ENCODE results near the gene IGSF3.
"Not testable (repeated sequence)": the region's sequence is repeated elsewhere in the genome, so short reads cannot be mapped to it uniquely, and the experiment has no call there.

DNA sequence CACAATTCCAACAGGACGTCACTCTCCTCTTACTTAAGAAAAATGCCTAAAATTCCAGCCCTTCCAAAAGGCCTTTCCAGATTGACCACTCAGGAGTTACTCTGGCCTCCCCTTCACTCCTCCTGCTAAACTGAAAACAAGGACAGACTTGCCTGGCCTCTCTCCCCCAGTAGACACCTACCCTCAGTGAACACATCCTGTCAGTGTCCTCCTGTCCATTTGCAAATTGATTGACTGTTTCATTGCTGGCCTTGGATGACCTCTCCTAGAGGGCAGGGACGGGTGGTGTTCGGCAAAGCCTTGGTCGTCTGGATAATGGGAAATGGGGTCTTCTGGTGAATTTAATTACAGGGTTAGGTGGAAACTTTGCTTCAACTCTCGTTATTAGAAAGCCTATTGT is 8.9 kb downstream of the IGSF3 start:
- TF ChIP-seq, protein P1, sequence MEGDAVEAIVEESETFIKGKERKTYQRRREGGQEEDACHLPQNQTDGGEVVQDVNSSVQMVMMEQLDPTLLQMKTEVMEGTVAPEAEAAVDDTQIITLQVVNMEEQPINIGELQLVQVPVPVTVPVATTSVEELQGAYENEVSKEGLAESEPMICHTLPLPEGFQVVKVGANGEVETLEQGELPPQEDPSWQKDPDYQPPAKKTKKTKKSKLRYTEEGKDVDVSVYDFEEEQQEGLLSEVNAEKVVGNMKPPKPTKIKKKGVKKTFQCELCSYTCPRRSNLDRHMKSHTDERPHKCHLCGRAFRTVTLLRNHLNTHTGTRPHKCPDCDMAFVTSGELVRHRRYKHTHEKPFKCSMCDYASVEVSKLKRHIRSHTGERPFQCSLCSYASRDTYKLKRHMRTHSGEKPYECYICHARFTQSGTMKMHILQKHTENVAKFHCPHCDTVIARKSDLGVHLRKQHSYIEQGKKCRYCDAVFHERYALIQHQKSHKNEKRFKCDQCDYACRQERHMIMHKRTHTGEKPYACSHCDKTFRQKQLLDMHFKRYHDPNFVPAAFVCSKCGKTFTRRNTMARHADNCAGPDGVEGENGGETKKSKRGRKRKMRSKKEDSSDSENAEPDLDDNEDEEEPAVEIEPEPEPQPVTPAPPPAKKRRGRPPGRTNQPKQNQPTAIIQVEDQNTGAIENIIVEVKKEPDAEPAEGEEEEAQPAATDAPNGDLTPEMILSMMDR (conservative IDR thresholded peaks at IDR 0.05 in 1 of 2, IDR thresholded peaks at IDR 0.05 in 1 of 2; ENCODE audit: extremely low read depth in 1 of 2, insufficient read depth in 1 of 2, low read depth in 1 of 2, low read length in 2 of 2), result not testable (repeated sequence)
- not testable (repeated sequence) for TF ChIP-seq EZH2 (IDR thresholded peaks at IDR 0.05; ENCODE audit: borderline replicate concordance, low read length)
